ENCODE measurements around the gene TM9SF3.
"Not testable (repeated sequence)": the region's sequence is repeated elsewhere in the genome, so short reads cannot be mapped to it uniquely, and the experiment has no call there.

The TM9SF3 gene

DNA sequence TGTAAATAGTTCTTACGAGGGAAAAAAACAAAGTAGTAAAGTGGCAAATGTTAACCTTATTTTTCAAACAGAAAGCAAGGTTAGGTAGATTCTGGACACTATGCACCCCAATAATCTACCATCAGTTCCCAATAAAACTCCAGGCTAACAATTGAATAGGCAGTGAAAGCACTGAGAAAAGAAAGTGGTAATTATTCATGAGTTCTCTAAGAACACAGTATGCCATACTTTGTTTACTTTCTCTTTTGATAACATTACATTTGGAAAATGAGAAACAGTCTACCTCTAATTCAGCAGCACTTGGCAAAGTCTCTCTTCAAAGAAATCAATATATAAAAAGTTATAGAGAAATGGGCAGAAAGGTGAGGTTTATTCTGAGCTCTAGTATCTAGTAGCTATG, 18.4 kb downstream of the TM9SF3 start:
- DNase-seq (ENCODE audit: low spot score), result no peak

GRCh38 chr10:96565774-96566173, 21.0 kb downstream of the TM9SF3 start:
- DNase-seq (ENCODE audit: low spot score), result no peak

- DNase-seq (ENCODE audit: low spot score), result no peak
Measured at GRCh38 chr10:96560966-96561887, 25.6 kb downstream of the TM9SF3 start.

DNA sequence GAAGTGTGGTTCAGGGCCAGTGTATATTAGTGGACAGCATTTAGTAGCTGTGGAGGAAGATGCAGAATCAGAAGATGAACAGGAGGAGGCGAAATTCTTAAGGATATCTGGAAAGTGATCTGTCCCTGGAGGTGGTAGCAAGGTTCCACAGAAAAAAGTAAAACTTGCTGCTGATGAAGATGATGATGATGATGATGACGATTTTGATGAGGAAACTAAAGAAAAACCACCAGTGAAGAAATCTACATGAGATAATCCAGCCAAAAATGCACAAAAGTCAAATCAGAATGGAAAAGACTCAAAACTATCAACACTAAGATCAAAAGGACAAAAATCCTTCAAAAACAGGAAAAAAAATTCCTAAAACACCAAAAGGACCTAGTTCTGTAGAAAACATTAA, 26.3 kb downstream of the TM9SF3 start:
- no peak for DNase-seq (ENCODE audit: low spot score)

DNA sequence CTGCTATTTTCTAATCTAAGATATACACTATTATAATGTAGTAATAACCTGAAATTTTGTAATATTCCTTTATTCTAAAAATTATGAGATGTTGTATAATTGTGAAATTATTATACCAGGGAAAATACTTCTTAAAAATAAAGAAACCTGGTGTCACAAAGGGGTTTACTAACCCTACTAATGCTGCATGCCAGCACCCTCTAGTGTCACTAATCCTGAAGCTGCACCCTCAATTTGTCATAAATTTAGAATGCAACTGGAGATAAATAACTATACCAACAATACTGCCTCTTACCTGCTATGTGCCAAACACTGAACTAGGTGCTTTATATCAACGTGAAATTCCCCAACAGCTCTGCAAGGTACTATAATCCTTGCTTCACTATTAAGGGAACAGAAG, 30.8 kb downstream of the TM9SF3 start:
- no peak for DNase-seq (ENCODE audit: low spot score)

DNA sequence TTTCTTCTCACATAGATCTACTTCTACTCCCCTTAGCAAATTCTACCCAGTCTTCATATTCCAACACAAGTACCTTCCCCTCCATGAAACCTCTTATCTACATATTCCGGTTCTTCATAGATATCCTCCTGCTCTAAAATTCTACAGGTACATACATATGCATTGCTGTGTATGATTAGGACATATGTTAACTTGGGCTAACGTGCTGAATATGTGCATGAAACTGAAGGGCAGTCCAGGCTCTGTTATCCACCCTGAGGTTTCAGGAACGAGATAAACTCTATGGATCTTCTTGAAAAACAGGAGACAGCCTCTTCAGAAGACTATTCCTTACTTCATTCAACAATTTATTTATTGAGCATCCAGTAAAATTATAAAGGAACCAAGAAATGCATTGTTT, 31.5 kb downstream of the TM9SF3 start:
- DNase-seq (ENCODE audit: low spot score), result no peak

DNA sequence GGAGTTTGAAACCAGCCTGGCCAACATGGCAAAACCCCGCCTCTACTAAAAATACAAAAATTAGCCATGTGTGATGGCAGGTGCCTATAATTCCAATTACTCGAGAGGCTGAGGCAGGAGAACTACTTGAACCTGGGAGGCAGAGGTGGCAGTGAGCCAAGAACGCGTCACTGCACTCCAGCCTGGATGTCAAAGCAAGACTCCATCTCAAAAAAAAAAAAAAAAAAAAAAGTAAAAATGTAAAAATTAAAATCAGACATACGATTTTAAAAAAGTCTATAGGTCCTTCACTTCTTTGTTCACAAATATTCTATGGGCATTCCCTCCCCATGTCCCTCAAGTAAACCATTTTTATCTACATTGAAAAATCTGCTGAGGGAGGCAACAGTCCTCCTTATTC, 38.2 kb downstream of the TM9SF3 start:
- no peak for DNase-seq (ENCODE audit: low spot score)

- not testable (repeated sequence) for DNase-seq (ENCODE audit: low spot score)
Measured at GRCh38 chr10:96545558-96545957, 41.3 kb downstream of the TM9SF3 start.

GRCh38 chr10:96541921-96542320, 44.9 kb downstream of the TM9SF3 start:
- DNase-seq (ENCODE audit: low spot score), result no peak

- no peak for DNase-seq (ENCODE audit: low spot score)
Measured at GRCh38 chr10:96540240-96540639, 46.6 kb downstream of the TM9SF3 start.

DNA sequence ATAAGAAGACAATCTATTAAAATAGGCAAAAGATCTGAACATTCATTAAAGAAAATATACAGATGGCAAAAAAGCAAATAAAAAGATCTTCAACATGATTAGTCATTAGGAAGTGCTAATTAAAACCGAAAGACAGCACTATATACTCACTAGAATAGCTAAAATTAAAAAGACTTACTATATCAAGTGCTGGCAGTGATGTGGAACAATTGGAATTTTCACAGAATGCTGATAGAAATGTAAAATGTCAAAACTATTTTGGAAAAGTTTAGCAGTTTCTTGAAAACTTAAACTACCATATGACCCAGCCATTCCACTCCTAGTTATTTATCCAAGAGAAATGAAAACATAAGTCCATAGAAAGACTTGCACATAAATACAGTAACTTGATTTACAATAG, 48.1 kb downstream of the TM9SF3 start:
- no peak for DNase-seq (ENCODE audit: low spot score)

DNA sequence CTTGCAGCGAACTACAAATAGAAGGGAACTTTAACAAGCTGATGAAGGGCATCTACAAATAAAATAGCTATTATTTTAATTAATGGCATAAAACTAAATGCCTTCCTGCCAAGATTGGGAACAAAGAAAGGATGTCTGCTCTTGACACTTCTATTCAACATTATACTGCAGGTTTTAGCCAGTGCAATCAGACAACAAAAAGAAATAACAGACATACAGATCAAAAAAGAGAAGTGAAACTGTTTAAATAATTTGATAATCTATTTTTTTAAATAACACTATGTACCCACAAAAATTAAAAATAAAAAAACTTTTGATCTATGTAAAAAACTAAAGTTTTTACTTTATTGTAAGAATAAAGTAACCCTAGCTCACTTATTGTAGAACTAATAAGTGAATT, 50.7 kb downstream of the TM9SF3 start:
- DNase-seq (ENCODE audit: low spot score), result no peak

DNA sequence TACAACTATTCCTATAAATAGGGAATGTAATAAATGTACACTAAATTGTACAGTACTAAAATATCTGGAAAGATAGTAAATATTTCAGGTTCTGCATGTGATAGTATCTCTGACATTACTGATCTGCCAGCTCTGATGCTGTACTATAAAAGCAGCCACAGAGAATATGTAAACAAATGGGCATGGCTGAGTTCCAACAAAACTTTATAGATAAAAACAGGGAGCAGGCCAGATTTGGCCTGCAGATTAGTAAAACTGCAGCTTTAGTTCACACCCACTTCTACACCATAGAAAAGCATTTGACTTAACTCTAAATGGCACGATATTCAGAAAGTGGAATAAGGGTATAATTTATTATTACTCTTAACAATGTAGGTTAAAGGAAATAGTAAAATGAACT, 54.3 kb downstream of the TM9SF3 start:
- no peak for DNase-seq (ENCODE audit: low spot score)

DNA sequence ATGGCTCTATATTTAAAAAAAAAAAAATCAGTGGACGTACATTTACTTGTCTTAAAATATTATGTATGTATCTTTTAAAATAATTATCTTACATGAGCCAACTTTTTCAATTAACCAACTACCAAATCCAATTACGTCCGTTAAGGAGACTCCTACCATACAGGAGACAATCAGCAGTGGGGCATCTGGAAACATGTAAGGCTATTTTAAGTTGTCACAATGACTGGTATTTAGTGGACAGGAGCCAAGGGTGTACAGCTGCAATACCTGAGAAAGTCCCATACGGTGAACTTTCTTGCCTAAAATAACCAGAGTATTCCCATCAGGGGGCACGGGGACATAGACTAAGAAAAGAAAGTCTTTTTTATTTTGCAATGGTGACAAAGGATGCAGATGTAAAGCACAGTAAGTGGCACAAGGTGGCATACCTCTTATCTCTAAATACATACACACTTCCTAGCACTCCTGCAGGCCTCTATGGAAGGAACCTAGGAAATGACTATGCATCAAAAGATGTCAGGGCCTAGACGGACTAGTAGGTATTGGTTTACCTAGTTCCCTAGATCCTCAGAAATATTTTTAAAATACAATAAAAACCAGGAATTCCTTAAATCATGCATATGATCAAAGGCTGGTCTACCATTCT, 57.1 kb downstream of the TM9SF3 start:
- DNase-seq (ENCODE audit: low spot score), result no peak

DNA sequence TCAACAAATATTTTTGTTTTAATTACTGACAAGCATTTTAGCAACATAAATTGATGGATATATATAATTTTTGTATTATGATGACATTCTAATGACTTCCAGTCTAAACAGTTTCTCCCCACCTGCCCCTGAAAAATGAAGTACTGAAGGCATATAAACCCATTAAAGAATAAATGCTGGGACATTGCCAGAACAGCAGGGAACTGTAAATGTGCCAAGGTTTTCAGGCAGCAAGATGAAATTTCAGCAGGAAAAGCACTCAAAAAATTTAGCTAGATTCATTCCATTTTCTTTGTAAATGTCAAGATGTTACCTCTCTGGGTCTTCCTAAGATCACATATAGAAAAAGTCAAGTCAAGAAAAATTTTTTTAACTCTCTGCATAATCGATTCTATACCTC, 62.1 kb downstream of the TM9SF3 start:
- no peak for DNase-seq (ENCODE audit: low spot score)

- DNase-seq (ENCODE audit: low spot score), result no peak
Measured at GRCh38 chr10:96517284-96517683, 69.5 kb downstream of the TM9SF3 start.

DNA sequence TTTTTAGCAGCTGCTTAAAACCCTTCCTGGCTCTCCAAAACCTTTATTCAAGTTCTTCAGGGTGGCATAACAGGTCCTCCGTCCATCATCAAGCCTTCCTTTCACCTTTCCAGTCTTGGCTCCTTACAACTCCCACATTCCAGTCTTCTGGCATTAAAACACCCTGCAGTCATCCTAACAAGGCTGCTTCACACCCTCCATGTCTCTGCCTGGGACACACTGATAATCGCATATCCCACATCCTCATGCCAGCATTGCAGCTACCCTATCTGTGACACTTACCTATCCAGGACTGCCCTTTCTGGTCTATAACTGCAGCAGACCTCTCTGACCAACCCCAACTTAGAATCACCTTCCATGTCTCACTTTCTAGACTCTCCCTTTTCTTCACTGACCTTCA, 70.5 kb downstream of the TM9SF3 start:
- no peak for DNase-seq (ENCODE audit: low spot score)

- DNase-seq (ENCODE audit: low spot score), result peak; percentile 92
Measured at GRCh38 chr10:96513698-96514561, 72.9 kb downstream of the TM9SF3 start, which contains the start of gene TLL2. Gene TLL2 (minus strand): TSS chr10:96513926. CDS start chr10:96513685, 241 bp downstream.

- no peak for DNase-seq (ENCODE audit: low spot score)
Measured at GRCh38 chr10:96513305-96513697, 73.5 kb downstream of the TM9SF3 start.

- DNase-seq (ENCODE audit: low spot score), result peak; percentile 30
Measured at GRCh38 chr10:96512524-96513304, 74.1 kb downstream of the TM9SF3 start.

DNA sequence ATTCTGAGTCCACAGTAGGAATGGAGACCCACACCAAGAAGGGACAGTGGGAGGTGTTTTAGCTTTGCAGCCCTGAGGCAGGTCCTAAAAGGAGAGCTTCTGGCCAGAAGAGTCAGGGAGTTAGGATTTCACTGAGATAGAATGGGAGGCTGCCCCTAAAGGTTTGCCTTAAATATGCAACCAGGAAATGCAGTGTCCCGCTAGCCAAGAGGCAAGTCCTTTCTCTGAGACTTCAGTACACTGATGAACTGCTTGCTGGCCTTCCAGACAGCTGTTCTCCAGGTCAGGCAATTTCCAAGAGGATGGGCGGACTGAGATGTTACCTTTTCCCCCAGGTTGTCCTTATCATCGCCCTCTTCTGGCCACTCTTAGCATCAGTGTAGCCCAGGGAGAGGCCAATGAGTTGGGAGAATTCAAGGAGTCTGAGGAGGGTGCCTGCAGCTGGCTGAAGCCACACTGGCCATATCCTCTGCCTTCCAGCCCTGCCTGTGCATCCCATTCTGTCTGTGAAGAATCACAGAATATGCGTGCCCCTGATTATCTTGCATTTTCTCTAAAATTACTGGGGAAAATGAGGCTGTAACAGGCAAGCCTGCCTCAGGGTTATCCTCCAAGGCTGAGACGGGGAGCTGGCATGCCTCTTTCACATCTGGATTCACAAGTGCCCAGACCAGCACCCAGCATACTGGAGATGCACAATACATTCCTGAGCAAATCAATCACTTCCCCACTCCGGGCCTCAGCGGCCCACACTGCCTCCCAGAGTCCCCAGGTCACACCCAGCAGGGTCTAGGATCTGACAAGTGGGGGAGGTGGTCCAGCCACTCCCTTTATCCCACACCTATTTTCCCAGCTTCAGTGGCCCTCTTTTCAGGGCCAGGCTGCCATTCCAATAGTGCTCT, 75.5 kb downstream of the TM9SF3 start:
- DNase-seq (ENCODE audit: low spot score), result peak; percentile 84
